ENCODE data around the gene CYP8B1. TPM values are rescaled to one million over a fixed set of nuclear protein-coding genes. Genes with fewer than 3 reads are reported as not detected.

Gene CYP8B1
- total RNA-seq = not detected in 2 replicates

GRCh38 chr3:42875325-42876151 is at the start of gene CYP8B1:
Gene CYP8B1 (minus strand): TSS chr3:42875879. CDS start chr3:42875816, 63 bp downstream.

GRCh38 chr3:42906070-42906847 is 30.6 kb upstream of the CYP8B1 start, which contains the start of gene ZNF662:
Gene ZNF662 (plus strand): TSS chr3:42906142. CDS start chr3:42908115, 1,973 bp downstream.

Other genes starting within 250 kb of the CYP8B1 start
- gene ZBTB47, start 222.2 kb downstream of the CYP8B1 start, total RNA-seq = 56.9 and 61.3 TPM in 2 replicates
- not detected in 2 replicates for gene KLHL40, start 190.3 kb downstream of the CYP8B1 start, total RNA-seq
- not detected in 2 replicates for gene HHATL, start 173.1 kb downstream of the CYP8B1 start, total RNA-seq
- 0.11 and 0.79 TPM in 2 replicates for gene CCDC13, start 102.6 kb downstream of the CYP8B1 start, total RNA-seq
- gene HIGD1A, start 71.4 kb downstream of the CYP8B1 start, total RNA-seq = 80.5 and 181 TPM in 2 replicates
- 58.5 and 83.1 TPM in 2 replicates for gene ACKR2, start 66.4 kb downstream of the CYP8B1 start, total RNA-seq
- 17.1 and 19.6 TPM in 2 replicates for gene ZNF662, start 30.3 kb upstream of the CYP8B1 start, total RNA-seq
- gene GASK1A, start 103.4 kb upstream of the CYP8B1 start, total RNA-seq = 23.2 and 24.3 TPM in 2 replicates
- gene POMGNT2, start 230.2 kb upstream of the CYP8B1 start, total RNA-seq = 3.1 and 4.6 TPM in 2 replicates